WTC11 (cell line): ENCODE measurements around the gene POLE3. TPM values are rescaled to one million over a fixed set of nuclear protein-coding genes. Genes with fewer than 3 reads are reported as not detected.

Source experiments
- ATAC-seq: fragments of 200-7000 bp; cut with Tn5 transposase; 2 replicates; pipeline ENCODE4 v1.10.0; 2021; ENCODE audit warnings: mild to moderate bottlenecking, moderate library complexity
- CTCF ChIA-PET: fragments of 300-600 bp; sonication (Branson Sonifier 250); formaldehyde crosslinking; loops from one replicate; lab custom pipeline; 2021; ENCODE audit warnings: antibody characterized with exemption; lab: Charles Lee
- POLR2A ChIA-PET: fragments of 350-600 bp; sonication (Branson Sonifier 250); formaldehyde crosslinking; loops from one replicate; lab custom pipeline; 2021; ENCODE audit warnings: antibody characterized with exemption; lab: Charles Lee
- DNase-seq: peaks from one replicate; pipeline ENCODE4 v3.0.0; 2021; ENCODE audit warnings: low spot score
- H3K27ac Mint-ChIP-seq: 2 replicates; pipeline ENCODE4 v1.8.0; 2021; ENCODE audit warnings: mixed read lengths
- H3K27me3 Mint-ChIP-seq: 2 replicates; pipeline ENCODE4 v1.8.0; 2021; ENCODE audit warnings: low read depth, mild to moderate bottlenecking, moderate library complexity, mixed read lengths
- H3K36me3 Mint-ChIP-seq: 2 replicates; pipeline ENCODE4 v1.8.0; 2021; ENCODE audit warnings: mixed read lengths
- H3K4me1 Mint-ChIP-seq: 2 replicates; pipeline ENCODE4 v1.8.0; 2022; ENCODE audit warnings: mixed read lengths
- H3K4me3 Mint-ChIP-seq: 2 replicates; pipeline ENCODE4 v1.8.0; 2021; ENCODE audit warnings: mild to moderate bottlenecking, moderate library complexity, mixed read lengths
- H3K9me3 Mint-ChIP-seq: 2 replicates; pipeline ENCODE4 v1.8.0; 2021; ENCODE audit warnings: mixed read lengths
- ATF1 ChIP-seq: sonication (generic); formaldehyde crosslinking; IDR thresholded peaks from 2 replicates; pipeline ENCODE4 v1.8.1; 2023; ENCODE audit warnings: mild to moderate bottlenecking, moderate library complexity, missing genetic modification reagents
- CREB1 ChIP-seq: sonication (generic); formaldehyde crosslinking; IDR thresholded peaks from 2 replicates; pipeline ENCODE4 v1.8.0; 2023; ENCODE audit warnings: mild to moderate bottlenecking, missing genetic modification reagents
- EMX1 ChIP-seq: fragments of 250-450 bp; sonication (Bioruptor Pico); IDR thresholded peaks from 2 replicates; pipeline ENCODE4 v1.8.0; 2021; ENCODE audit warnings: mild to moderate bottlenecking
- GTF2I ChIP-seq: fragments of 250-450 bp; sonication (Bioruptor Pico); conservative IDR thresholded peaks from 2 replicates; pipeline ENCODE4 v1.4.0; 2021; ENCODE audit warnings: mild to moderate bottlenecking
- JUN ChIP-seq: sonication (generic); formaldehyde crosslinking; IDR thresholded peaks from 2 replicates; pipeline ENCODE4 v1.8.0; 2023; ENCODE audit warnings: mild to moderate bottlenecking, missing genetic modification reagents
- MYBL2 ChIP-seq: sonication (generic); formaldehyde crosslinking; IDR thresholded peaks from 2 replicates; pipeline ENCODE4 v1.8.1; 2023; ENCODE audit warnings: mild to moderate bottlenecking, moderate library complexity, missing genetic modification reagents
- NFE2L1 ChIP-seq: sonication (generic); formaldehyde crosslinking; IDR thresholded peaks from 2 replicates; pipeline ENCODE4 v1.8.1; 2023; ENCODE audit warnings: missing genetic modification reagents
- NFYB ChIP-seq: sonication (generic); formaldehyde crosslinking; conservative IDR thresholded peaks from 2 replicates; pipeline ENCODE4 v1.8.0; 2022; ENCODE audit warnings: low read depth, missing genetic modification reagents
- OVOL2 ChIP-seq: fragments of 250-450 bp; sonication (Bioruptor Pico); IDR thresholded peaks from 2 replicates; pipeline ENCODE4 v1.9.0; 2021; ENCODE audit warnings: mild to moderate bottlenecking, borderline replicate concordance
- PRRX2 ChIP-seq: fragments of 250-450 bp; sonication (Bioruptor Pico); IDR thresholded peaks from 2 replicates; pipeline ENCODE4 v1.8.0; 2021; ENCODE audit warnings: mild to moderate bottlenecking
- SMAD3 ChIP-seq: sonication (generic); formaldehyde crosslinking; IDR thresholded peaks from 2 replicates; pipeline ENCODE4 v1.8.0; 2022; ENCODE audit warnings: missing genetic modification reagents, mild to moderate bottlenecking, borderline replicate concordance
- ZNF263 ChIP-seq: sonication (generic); formaldehyde crosslinking; IDR thresholded peaks from 2 replicates; pipeline ENCODE4 v1.8.1; 2022; ENCODE audit warnings: low read depth, mild to moderate bottlenecking, moderate library complexity, missing genetic modification reagents
- ZNF423 ChIP-seq: fragments of 250-450 bp; sonication (Bioruptor Pico); IDR thresholded peaks from 2 replicates; pipeline ENCODE4 v2.1.2; 2022; ENCODE audit warnings: mild to moderate bottlenecking, moderate library complexity
- total RNA-seq: library from RNA; stranded (reverse); gene quantifications from 3 replicates; pipeline ENCODE4 v1.2.3, GENCODE V29; 2021
- TF ChIP-seq, protein P1 (sequence below): sonication (generic); formaldehyde crosslinking; IDR thresholded peaks from 2 replicates; pipeline ENCODE4 v1.8.1; 2022; ENCODE audit warnings: missing genetic modification reagents, borderline replicate concordance
- TF ChIP-seq, protein P2 (sequence below): sonication (generic); formaldehyde crosslinking; IDR thresholded peaks from 2 replicates; pipeline ENCODE4 v1.8.0; 2022; ENCODE audit warnings: mild to moderate bottlenecking, missing genetic modification reagents
- TF ChIP-seq, protein P3 (sequence below): sonication (generic); formaldehyde crosslinking; IDR thresholded peaks from 2 replicates; pipeline ENCODE4 v1.8.1; 2023; ENCODE audit warnings: mild to moderate bottlenecking, missing genetic modification reagents, moderate library complexity
- TF ChIP-seq, protein P4 (sequence below): fragments of 250-450 bp; sonication (Bioruptor Pico); IDR thresholded peaks from 2 replicates; pipeline ENCODE4 v2.1.2; 2022; ENCODE audit warnings: mild to moderate bottlenecking, moderate library complexity
- TF ChIP-seq, protein P5 (sequence below): sonication (generic); formaldehyde crosslinking; IDR thresholded peaks from 2 replicates; pipeline ENCODE4 v1.8.1; 2022; ENCODE audit warnings: low read depth, missing genetic modification reagents, borderline replicate concordance

The POLE3 gene
- total RNA-seq, 1 experiment from 2014 or later = 43.6 TPM

DNA sequence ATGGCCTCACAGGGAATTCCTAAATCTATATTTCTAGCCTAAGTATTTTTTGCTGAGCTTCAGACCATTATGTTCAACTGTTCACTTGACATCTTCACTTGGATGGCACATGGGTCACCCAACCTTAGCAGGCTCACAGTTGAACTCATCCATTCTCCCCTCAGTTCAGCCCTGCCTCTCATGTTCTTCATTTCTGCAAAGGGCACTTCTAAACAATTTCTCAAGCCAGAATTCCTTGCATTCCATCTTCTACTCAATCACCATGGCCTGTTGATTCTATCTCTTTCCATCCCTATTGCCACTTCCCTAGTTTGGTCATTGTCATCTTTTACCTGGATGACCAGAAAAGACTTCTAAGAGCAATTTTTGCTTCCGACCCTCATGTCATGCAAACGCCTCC lies 45.8 kb upstream of the POLE3 start:
- Mint-ChIP-seq H3K36me3 (no peaks in the 10 kb centered on the region), H3K4me1 (peaks cover 19% of the 10 kb centered on the region), H3K27ac (no peak overlapping the region), H3K27me3 (no peaks in the 10 kb centered on the region), H3K9me3 (no peaks in the 10 kb centered on the region), H3K4me3 (no peak overlapping the region)
- CTCF ChIA-PET = no interaction called here
- no peak for ATAC-seq
- TF ChIP-seq MYBL2 (CRISPR knock-in tag) = no peak
- TF ChIP-seq ZNF423 = no peak
- no peak for TF ChIP-seq NFYB (CRISPR knock-in tag)
- TF ChIP-seq, protein P1, sequence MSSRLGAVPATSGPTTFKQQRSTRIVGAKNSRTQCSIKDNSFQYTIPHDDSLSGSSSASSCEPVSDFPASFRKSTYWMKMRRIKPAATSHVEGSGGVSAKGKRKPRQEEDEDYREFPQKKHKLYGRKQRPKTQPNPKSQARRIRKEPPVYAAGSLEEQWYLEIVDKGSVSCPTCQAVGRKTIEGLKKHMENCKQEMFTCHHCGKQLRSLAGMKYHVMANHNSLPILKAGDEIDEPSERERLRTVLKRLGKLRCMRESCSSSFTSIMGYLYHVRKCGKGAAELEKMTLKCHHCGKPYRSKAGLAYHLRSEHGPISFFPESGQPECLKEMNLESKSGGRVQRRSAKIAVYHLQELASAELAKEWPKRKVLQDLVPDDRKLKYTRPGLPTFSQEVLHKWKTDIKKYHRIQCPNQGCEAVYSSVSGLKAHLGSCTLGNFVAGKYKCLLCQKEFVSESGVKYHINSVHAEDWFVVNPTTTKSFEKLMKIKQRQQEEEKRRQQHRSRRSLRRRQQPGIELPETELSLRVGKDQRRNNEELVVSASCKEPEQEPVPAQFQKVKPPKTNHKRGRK = no peak
- TF ChIP-seq SMAD3 (CRISPR knock-in tag) = no peak
- DNase-seq = no peak
- POLR2A ChIA-PET = no interaction called here

DNA sequence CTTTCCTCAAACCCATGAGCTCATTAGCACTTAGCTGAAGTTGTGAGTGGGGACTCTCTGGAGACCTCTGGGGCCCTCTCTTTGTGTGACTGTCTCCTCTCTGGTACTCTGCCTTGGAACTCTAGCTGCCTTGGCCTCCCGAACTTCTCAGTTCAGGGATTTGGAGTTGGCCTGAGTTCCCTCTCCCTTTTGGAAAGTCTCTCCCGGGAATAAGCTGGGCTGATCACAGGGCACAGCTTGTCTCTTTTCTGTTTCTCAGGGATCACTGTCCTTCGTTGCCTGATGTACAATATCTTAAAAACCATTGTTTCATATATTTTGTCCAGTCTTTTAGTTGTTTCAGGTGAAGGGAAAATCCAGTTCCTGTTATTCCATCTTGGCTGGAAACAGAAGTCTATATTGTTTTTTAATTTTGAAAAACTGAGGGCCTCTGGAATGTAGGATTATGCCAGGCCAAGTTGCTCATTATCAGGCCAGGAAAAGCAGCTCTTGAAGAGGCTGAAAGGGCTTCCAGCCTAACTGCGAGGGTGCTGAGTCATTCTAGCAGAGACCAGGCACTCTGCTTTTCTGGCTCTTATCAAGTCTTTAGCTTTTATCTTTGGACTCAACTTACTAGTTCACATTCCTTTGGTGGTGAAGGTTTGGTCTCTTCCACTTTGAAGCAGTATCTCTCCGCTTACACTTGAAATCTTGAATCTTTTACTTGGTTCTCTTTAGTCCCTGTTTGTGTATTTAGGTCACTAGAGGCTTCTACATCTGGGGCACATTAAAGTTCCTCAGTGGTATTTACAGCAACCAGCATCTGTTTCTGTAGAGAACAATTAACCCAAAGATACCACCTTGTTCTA lies 44.7 kb upstream of the POLE3 start:
- H3K27ac Mint-ChIP-seq = peak overlapping the region; percentile 82
- DNase-seq = no peak
- TF ChIP-seq, protein P2, sequence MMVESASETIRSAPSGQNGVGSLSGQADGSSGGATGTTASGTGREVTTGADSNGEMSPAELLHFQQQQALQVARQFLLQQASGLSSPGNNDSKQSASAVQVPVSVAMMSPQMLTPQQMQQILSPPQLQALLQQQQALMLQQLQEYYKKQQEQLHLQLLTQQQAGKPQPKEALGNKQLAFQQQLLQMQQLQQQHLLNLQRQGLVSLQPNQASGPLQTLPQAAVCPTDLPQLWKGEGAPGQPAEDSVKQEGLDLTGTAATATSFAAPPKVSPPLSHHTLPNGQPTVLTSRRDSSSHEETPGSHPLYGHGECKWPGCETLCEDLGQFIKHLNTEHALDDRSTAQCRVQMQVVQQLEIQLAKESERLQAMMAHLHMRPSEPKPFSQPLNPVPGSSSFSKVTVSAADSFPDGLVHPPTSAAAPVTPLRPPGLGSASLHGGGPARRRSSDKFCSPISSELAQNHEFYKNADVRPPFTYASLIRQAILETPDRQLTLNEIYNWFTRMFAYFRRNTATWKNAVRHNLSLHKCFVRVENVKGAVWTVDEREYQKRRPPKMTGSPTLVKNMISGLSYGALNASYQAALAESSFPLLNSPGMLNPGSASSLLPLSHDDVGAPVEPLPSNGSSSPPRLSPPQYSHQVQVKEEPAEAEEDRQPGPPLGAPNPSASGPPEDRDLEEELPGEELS = no peak
- TF ChIP-seq, protein P3, sequence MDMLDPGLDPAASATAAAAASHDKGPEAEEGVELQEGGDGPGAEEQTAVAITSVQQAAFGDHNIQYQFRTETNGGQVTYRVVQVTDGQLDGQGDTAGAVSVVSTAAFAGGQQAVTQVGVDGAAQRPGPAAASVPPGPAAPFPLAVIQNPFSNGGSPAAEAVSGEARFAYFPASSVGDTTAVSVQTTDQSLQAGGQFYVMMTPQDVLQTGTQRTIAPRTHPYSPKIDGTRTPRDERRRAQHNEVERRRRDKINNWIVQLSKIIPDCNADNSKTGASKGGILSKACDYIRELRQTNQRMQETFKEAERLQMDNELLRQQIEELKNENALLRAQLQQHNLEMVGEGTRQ (CRISPR knock-in tag) = no peak
- TF ChIP-seq ZNF263 (CRISPR knock-in tag) = no peak
- TF ChIP-seq NFE2L1 = peak; percentile 88
- H3K9me3 Mint-ChIP-seq = no peaks in the 10 kb centered on the region
- H3K36me3 Mint-ChIP-seq = no peaks in the 10 kb centered on the region
- ATAC-seq = peak; percentile 69
- H3K4me3 Mint-ChIP-seq = no peak overlapping the region
- POLR2A ChIA-PET = interaction anchor here (0.7 to 0.8 kb wide), 2 partner anchors 8 to 53 kb away, joined by 3 to 7 read pairs; no protein-coding TSS in a partner anchor
- CTCF ChIA-PET = interaction anchor here (0.9 to 2.8 kb wide), 8 partner anchors 8 to 227 kb away, joined by 3 to 19 read pairs (median 8); partner anchors contain the start of gene RGS3
- no peaks in the 10 kb centered on the region for H3K27me3 Mint-ChIP-seq
- peaks cover 24% of the 10 kb centered on the region for H3K4me1 Mint-ChIP-seq

DNA sequence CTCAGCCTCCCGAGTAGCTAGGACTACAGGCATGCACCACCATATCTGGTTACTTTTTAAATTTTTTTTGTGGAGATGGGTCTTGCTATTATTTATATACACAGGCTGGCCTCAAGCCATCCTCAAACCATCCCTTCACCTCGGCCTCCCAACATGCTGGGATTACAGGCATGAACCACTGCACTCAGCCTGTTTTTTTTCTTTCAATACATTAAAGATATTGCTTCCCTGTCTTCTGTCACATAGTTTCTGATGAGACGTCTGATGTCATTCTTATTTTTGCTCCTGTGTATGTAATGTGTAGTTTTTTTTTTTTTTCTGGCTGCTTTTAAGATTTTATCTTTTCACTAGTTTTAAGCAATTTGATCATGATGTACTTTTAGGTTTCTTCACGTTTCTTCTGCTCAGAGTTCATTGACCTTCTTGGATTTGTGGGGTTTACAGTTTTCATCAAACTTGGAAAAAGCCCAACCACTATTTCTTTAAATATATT lies 41.7 kb upstream of the POLE3 start:
- no peaks in the 10 kb centered on the region for H3K27me3 Mint-ChIP-seq
- CTCF ChIA-PET = interaction anchor here (0.6 to 2.3 kb wide), 4 partner anchors 135 to 203 kb away, joined by 3 to 9 read pairs (median 6); no protein-coding TSS in a partner anchor
- ATAC-seq = no peak
- no peaks in the 10 kb centered on the region for H3K36me3 Mint-ChIP-seq
- no peak overlapping the region for H3K27ac Mint-ChIP-seq
- TF ChIP-seq, protein P4, sequence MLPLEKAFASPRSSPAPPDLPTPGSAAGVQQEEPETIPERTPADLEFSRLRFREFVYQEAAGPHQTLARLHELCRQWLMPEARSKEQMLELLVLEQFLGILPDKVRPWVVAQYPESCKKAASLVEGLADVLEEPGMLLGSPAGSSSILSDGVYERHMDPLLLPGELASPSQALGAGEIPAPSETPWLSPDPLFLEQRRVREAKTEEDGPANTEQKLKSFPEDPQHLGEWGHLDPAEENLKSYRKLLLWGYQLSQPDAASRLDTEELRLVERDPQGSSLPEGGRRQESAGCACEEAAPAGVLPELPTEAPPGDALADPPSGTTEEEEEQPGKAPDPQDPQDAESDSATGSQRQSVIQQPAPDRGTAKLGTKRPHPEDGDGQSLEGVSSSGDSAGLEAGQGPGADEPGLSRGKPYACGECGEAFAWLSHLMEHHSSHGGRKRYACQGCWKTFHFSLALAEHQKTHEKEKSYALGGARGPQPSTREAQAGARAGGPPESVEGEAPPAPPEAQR = no peak
- TF ChIP-seq ATF1 = no peak
- TF ChIP-seq, all 79 proteins: peak for 0
- POLR2A ChIA-PET = no interaction called here
- DNase-seq = no peak
- Mint-ChIP-seq H3K9me3 (no peaks in the 10 kb centered on the region), H3K4me1 (peaks cover 24% of the 10 kb centered on the region), H3K4me3 (no peak overlapping the region)

DNA sequence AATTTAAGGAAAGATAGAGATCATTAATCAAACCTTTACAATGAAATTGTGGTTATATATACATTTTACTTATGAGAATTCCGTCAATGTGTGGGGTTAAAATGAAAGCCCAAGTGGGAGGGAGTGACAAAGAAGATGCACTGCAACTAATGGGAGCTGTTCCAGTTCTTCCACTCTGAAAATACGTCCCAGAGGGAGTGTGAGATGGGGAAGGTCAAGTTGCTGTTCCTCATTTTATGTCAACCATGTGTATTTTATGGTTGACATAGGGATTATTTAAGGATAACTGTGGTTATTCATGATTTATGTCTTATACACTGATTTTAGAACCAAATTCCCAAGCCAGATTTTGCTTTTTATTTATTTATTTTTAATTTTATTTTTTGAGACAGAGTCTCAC lies 38.9 kb upstream of the POLE3 start:
- ATAC-seq (no peak), DNase-seq (no peak)
- Mint-ChIP-seq H3K4me1 (peaks cover 8% of the 10 kb centered on the region; the same call in 1 of the 2 replicates), H3K27me3 (no peaks in the 10 kb centered on the region), H3K9me3 (no peaks in the 10 kb centered on the region), H3K36me3 (no peaks in the 10 kb centered on the region), H3K27ac (no peak overlapping the region), H3K4me3 (no peak overlapping the region)
- ChIA-PET POLR2A (no interaction called here), CTCF (interaction anchor here (2.5 kb wide), 1 partner anchor 209 kb away, joined by 7 read pairs; no protein-coding TSS in a partner anchor)
- TF ChIP-seq EMX1 (no peak), OVOL2 (CRISPR knock-in tag) (no peak), PRRX2 (CRISPR knock-in tag) (no peak), GTF2I (CRISPR knock-in tag) (no peak), JUN (CRISPR knock-in tag) (no peak), CREB1 (CRISPR knock-in tag) (no peak)
- TF ChIP-seq, protein P1 = no peak
- TF ChIP-seq, protein P5, sequence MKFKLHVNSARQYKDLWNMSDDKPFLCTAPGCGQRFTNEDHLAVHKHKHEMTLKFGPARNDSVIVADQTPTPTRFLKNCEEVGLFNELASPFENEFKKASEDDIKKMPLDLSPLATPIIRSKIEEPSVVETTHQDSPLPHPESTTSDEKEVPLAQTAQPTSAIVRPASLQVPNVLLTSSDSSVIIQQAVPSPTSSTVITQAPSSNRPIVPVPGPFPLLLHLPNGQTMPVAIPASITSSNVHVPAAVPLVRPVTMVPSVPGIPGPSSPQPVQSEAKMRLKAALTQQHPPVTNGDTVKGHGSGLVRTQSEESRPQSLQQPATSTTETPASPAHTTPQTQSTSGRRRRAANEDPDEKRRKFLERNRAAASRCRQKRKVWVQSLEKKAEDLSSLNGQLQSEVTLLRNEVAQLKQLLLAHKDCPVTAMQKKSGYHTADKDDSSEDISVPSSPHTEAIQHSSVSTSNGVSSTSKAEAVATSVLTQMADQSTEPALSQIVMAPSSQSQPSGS (CRISPR knock-in tag) = no peak
